GM23248 (cell line): Measurements from ENCODE around the gene MSRB2. TPM values are rescaled to one million over a fixed set of nuclear protein-coding genes. Genes with fewer than 3 reads are reported as not detected.

ENCODE experiments used
- DNase-seq: peaks from one replicate; pipeline ENCODE4 v3.0.0-alpha.2; 2015
- H2AFZ ChIP-seq: fragments of 200-600 bp; sonication (generic); 2 replicates; pipeline ENCODE4 v1.6.1; 2016; ENCODE audit warnings: antibody characterized with exemption
- H3F3A ChIP-seq: fragments of 200-600 bp; sonication (generic); 2 replicates; pipeline ENCODE4 v1.6.1; 2016; ENCODE audit warnings: mild to moderate bottlenecking, antibody characterized with exemption, mixed run types; ENCODE audit not compliant: insufficient read depth
- H3K27ac ChIP-seq: fragments of 200-600 bp; sonication (generic); 2 replicates; pipeline ENCODE4 v1.5.1; 2016; ENCODE audit warnings: mild to moderate bottlenecking
- H3K27me3 ChIP-seq: fragments of 200-600 bp; sonication (generic); replicated peaks from 2 replicates; pipeline ENCODE4 v1.6.1; 2016; ENCODE audit warnings: mild to moderate bottlenecking; ENCODE audit not compliant: insufficient read depth
- H3K36me3 ChIP-seq: fragments of 200-600 bp; sonication (generic); 2 replicates; pipeline ENCODE4 v1.6.1; 2016; ENCODE audit warnings: low read depth, mild to moderate bottlenecking
- H3K4me1 ChIP-seq: fragments of 200-600 bp; sonication (generic); 2 replicates; pipeline ENCODE4 v1.6.1; 2016; ENCODE audit warnings: mild to moderate bottlenecking; ENCODE audit not compliant: insufficient read depth
- H3K4me2 ChIP-seq: fragments of 200-600 bp; sonication (generic); one replicate; pipeline ENCODE4 v1.6.1; 2016; ENCODE audit warnings: mild to moderate bottlenecking; ENCODE audit not compliant: unreplicated experiment
- H3K4me3 ChIP-seq: fragments of 200-600 bp; sonication (generic); 2 replicates; pipeline ENCODE4 v1.5.1; 2016; ENCODE audit warnings: mild to moderate bottlenecking
- H3K79me2 ChIP-seq: fragments of 200-600 bp; sonication (generic); 2 replicates; pipeline ENCODE4 v1.6.1; 2016; ENCODE audit warnings: mild to moderate bottlenecking; ENCODE audit not compliant: insufficient read depth
- H3K9ac ChIP-seq: fragments of 200-600 bp; sonication (generic); 2 replicates; pipeline ENCODE4 v1.6.1; 2016; ENCODE audit warnings: mild to moderate bottlenecking
- H3K9me2 ChIP-seq: fragments of 200-600 bp; sonication (generic); 2 replicates; pipeline ENCODE4 v1.6.1; 2016; ENCODE audit warnings: mixed run types, mild to moderate bottlenecking, moderate library complexity; ENCODE audit not compliant: insufficient read depth
- H3K9me3 ChIP-seq: fragments of 200-600 bp; sonication (generic); one replicate; pipeline ENCODE4 v1.6.1; 2017; ENCODE audit warnings: low read depth
- H4K20me1 ChIP-seq: fragments of 200-600 bp; sonication (generic); 2 replicates; pipeline ENCODE4 v1.6.0; 2016; ENCODE audit not compliant: insufficient read depth
- EZH2 ChIP-seq: fragments of 200-600 bp; sonication (generic); IDR thresholded peaks from 2 replicates; pipeline ENCODE4 v1.6.1; 2018; ENCODE audit warnings: antibody characterized with exemption, mild to moderate bottlenecking; ENCODE audit not compliant: insufficient read depth, poor library complexity, severe bottlenecking
- EZH2phosphoT487 ChIP-seq: fragments of 200-600 bp; sonication (generic); IDR thresholded peaks from 2 replicates; pipeline ENCODE4 v1.6.1; 2018; ENCODE audit warnings: antibody characterized with exemption, moderate library complexity, mild to moderate bottlenecking, low read depth; ENCODE audit not compliant: insufficient read depth
- WGBS, 2 experiments: methylation state at CpG; one replicate each; pipeline ENCODE4 v1.1.6; 2015 to 2017; ENCODE audit warnings: low lambda C conversion rate in 2 of 2, low coverage in 1 of 2; ENCODE audit errors: missing lambda C conversion rate in 2 of 2; 5-methylcytosine and 5-hydroxymethylcytosine counted together
- in situ Hi-C: fragments of 300-500 bp; cut with MboI; formaldehyde crosslinking; loops from 2 replicates; pipeline ENCODE4 v1.15.0; 2020
- polyA plus RNA-seq: library from polyadenylated mRNA; unstranded; fragments of >200 nt; fragmentation: Nextera tagmentation; extraction: Ambion mirVana; gene quantifications from 2 replicates; pipeline ENCODE4 v1.2.1, GENCODE V29; 2016
- total RNA-seq: library from RNA; depleted of rRNA; stranded (reverse); fragments of >200 nt; shearing (Covaris generic); gene quantifications from 2 replicates; pipeline ENCODE4 v1.2.3, GENCODE V29; 2014

The MSRB2 gene
- total and polyA plus RNA-seq, 2 experiments from 2014 or later = 25.0 to 69.5 TPM

DNA sequence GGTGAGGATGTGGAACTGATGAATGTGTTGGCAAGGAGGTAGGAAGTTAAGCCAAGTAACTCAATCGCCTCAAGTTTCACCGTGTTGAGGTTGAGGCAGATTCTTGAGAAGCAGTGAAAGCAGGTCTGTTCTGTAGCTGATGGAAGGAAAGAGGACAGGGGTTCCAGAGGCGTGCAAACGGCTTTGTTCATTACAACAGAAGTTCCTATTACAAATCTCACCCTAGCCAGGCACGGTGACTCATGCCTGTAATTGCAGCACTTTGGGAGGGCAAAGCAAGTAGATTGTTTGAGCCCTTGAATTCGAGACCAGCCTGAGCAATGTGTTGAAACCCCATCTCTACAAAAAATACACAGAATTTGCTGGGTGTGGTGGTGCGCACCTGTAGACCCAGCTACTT lies 59.8 kb downstream of the MSRB2 start:
- H3K4me3 ChIP-seq = no peak overlapping the region
- H3F3A ChIP-seq = no peaks in the 10 kb centered on the region
- H3K79me2 ChIP-seq = no peaks in the 10 kb centered on the region
- no peaks in the 10 kb centered on the region for H3K9me2 ChIP-seq
- peaks cover 4% of the 10 kb centered on the region for H3K27me3 ChIP-seq
- H3K9ac ChIP-seq = no peak overlapping the region
- peak; percentile 37 for DNase-seq
- H3K27ac ChIP-seq = no peak overlapping the region
- no peak overlapping the region for H3K4me2 ChIP-seq
- H2AFZ ChIP-seq = no peak overlapping the region
- no peaks in the 10 kb centered on the region for H3K36me3 ChIP-seq
- no peaks in the 10 kb centered on the region for H4K20me1 ChIP-seq
- TF ChIP-seq EZH2phosphoT487 (no peak), EZH2 (no peak)
- WGBS, 2 experiments = 68 to 73% methylated on average over 7 of the region's 7 CpGs
- H3K4me1 ChIP-seq = 0 out of 2 replicates have a peak, but pooled peaks cover 6% of the 10 kb centered on the region
- H3K9me3 ChIP-seq = no peaks in the 10 kb centered on the region
- in situ Hi-C loops = no loop called here

DNA sequence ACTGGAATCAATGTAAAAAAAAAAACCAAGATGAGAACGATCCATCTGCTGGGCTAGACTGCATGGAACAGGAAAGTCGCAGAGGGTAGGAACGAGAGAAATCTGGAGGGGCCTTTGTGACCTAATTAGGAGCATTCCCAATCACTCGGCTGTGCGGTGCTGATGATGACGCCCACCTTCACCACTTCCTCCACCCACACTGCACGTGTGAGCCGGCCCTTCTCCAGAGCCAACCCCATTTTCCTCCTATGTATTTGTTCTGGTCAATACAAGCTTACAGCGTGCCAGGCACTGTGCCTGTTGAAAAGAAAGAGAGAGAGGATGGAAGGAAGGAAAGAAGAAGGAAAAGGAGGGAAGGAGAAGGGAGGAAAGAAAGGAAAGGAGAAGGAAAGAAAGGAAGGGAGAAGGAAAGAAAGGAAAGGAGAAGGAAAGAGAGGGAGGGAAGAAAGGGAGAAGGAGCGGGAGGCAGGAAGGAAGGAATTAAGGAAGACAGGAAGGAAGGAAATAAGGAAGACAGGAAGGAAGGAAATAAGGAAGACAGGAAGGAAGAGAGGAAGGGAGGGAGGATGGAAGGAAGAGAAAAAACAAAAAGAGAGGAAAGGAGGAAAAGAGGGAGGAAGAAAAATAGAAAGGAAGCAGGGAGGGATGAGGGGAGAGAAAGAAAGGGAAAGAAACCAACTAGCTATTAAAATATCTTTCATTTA lies 61.2 kb downstream of the MSRB2 start:
- Histone ChIP-seq H4K20me1 (no peaks in the 10 kb centered on the region), H3F3A (no peaks in the 10 kb centered on the region), H3K27me3 (peaks cover 11% of the 10 kb centered on the region), H3K9me2 (no peaks in the 10 kb centered on the region), H3K4me2 (no peak overlapping the region), H3K9ac (no peak overlapping the region), H3K79me2 (no peaks in the 10 kb centered on the region), H3K36me3 (no peaks in the 10 kb centered on the region), H3K4me1 (0 out of 2 replicates have a peak, but pooled peaks cover 6% of the 10 kb centered on the region), H2AFZ (no peak overlapping the region), H3K4me3 (no peak overlapping the region), H3K27ac (no peak overlapping the region), H3K9me3 (no peaks in the 10 kb centered on the region)
- TF ChIP-seq EZH2 (no peak), EZH2phosphoT487 (no peak)
- 39 to 41% methylated on average over 10 of the region's 10 CpGs for WGBS, 2 experiments
- no peak for DNase-seq
- in situ Hi-C loops = no loop called here

DNA sequence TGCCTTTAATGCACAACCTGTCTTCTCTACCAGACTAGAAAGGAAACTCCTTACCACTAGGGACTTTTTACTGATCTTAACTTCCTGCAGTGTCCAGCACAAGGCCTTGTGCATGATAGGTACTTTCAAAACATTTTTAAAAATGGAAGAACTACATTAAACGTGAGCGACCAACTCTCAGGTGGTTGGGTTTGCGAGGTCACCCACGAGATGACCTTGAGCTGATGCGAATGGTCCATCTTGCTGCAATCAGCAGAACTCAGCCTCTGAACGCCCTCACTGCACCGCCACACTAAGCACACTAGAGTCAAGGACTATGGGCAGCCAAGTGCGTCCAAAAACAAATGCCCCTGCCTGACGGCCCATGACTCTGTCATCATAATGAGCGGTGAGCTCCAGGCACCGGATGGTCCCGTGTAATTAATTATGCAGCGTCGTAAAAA lies 61.9 kb downstream of the MSRB2 start:
- in situ Hi-C loops = no loop called here
- Histone ChIP-seq H3K9me3 (no peaks in the 10 kb centered on the region), H4K20me1 (no peaks in the 10 kb centered on the region), H3K36me3 (no peaks in the 10 kb centered on the region), H3K4me2 (no peak overlapping the region), H3K4me1 (0 out of 2 replicates have a peak, but pooled peaks cover 6% of the 10 kb centered on the region), H3K79me2 (no peaks in the 10 kb centered on the region), H2AFZ (no peak overlapping the region), H3K9ac (no peak overlapping the region), H3K27ac (no peak overlapping the region), H3F3A (no peaks in the 10 kb centered on the region), H3K27me3 (peaks cover 12% of the 10 kb centered on the region), H3K4me3 (no peak overlapping the region), H3K9me2 (no peaks in the 10 kb centered on the region)
- WGBS, 2 experiments = 51% methylated on average over 14 of the region's 14 CpGs
- DNase-seq = no peak
- no peak for TF ChIP-seq EZH2
- TF ChIP-seq EZH2phosphoT487 = no peak

DNA sequence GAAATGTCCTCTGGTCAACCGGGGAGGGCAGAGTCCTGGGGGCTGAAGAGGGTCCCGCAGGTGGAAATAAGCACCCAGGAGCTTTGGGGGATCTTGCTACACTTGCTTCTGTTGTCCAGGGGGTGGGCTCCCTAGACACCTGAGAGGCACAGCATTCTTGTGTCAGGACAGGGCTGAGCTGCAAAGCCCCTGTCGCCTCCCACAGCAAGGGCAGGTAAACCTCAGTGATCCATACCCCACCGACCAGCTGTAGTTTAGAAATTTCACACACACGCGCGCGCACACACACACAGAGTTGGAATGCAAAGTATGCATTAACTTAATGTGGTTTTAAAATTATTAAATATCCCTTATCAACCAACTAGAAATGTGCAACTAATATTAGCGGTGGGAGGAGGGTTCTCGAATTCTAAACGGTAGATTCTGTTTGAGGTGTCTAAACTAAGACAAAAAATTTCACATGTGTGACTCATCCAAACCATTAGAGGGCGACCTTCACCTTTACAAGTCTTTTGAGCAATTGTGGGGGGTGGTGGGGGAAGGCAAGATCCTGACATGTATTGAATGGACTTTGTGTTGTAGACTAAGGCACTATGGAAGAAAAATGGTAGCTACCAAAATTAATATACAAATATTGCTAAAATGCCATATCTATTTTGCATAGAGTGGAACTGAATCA lies 62.5 kb downstream of the MSRB2 start:
- Histone ChIP-seq H3K4me2 (peak overlapping the region; percentile 63), H3K4me1 (0 out of 2 replicates have a peak, but pooled peaks cover 6% of the 10 kb centered on the region), H3K9me3 (no peaks in the 10 kb centered on the region), H3K36me3 (no peaks in the 10 kb centered on the region), H3K9me2 (no peaks in the 10 kb centered on the region), H3F3A (no peaks in the 10 kb centered on the region), H3K4me3 (no peak overlapping the region), H4K20me1 (no peaks in the 10 kb centered on the region), H3K27me3 (peaks cover 17% of the 10 kb centered on the region), H2AFZ (no peak overlapping the region), H3K27ac (no peak overlapping the region), H3K9ac (no peak overlapping the region), H3K79me2 (no peaks in the 10 kb centered on the region)
- no peak for TF ChIP-seq EZH2phosphoT487
- TF ChIP-seq EZH2 = no peak
- in situ Hi-C loops = no loop called here
- peak; percentile 56 for DNase-seq
- WGBS, 2 experiments = 35 to 41% methylated on average over 12 of the region's 12 CpGs
